HG03460 (cell line): ENCODE measurements around the gene GUCA1C.
A peak's percentile ranks its signal among the peaks of the same experiment; 100 is the strongest.

Experiments used
- ATAC-seq: cut with Tn5 transposase; IDR thresholded peaks from one replicate; pipeline ENCODE4 v1.9.1; 2021; ENCODE audit not compliant: unreplicated experiment

GUCA1C gene

DNA sequence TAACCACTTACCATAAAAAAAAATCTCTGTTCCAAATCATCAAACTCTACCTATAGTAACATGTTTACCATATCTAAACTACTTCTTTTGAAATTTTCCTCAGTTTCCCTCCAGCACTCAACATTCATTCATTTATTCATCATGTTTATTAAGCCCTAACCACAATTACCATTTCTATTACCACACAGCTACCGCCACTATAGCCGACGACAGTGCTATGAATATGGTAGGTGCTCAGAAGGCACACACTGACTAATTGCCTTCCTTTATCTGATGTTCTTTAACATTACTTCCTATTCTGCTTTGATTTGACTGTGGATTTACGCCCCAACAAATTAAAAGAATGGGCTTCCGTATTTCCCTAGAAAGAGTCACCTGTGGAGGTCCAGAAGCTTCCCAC, 43.9 kb downstream of the GUCA1C start:
- ATAC-seq = no peak

DNA sequence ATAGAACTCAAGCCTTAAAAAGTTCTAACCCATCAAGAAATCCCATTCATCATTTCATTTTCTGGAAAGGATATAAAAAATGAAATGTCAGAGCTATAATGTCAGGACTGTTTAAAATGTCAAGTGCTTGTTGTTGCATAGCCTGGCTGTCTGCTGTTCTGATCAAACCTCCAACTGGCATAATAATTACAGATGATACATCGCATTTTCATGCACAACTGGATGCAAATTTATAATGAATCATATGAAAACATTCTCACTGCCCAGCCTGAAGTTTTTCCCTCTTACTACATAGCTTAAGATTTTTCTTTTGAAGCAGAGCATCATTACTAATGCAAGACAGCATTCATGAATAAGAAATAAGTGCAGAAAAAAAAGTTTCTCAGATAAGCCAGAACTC, 46.5 kb downstream of the GUCA1C start:
- no peak for ATAC-seq

DNA sequence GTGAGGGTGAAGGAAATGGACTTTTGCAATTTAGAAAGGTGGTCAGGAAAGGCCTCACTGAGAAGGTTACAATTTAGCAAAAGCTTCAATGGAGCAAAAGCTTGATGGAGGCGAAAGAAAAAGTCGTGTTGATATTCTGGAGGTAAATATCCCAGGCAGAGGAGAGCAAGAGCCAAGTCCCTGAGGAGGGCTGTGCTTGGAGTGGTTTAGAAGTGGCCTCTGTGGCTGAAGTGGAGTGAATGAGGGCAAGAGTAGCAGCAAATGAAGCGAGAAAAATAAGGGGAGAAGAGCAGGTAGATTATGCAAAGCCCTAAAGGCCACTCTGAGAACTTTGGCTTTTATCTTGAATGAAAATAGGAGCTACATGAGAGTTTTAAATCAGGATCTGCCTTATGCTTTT, 54.1 kb downstream of the GUCA1C start:
- no peak for ATAC-seq

DNA sequence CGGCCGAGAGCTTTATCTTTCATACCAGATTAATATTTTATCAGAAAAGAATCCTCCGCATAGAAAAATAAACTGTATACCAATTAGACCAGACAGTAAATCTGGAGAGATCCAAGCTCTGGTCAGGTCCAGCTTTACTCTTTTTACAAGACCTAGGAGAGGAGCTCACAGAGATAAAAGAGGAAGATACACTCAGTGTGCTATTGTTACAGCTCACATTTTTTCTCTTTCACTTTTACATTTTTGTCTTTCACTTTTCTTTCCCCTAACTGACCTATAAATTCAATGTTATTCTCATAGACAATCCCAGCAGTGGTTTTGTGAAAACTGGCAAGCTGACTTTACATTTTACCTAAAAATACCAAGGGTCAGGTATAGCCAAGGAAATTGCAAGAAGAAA, 55.8 kb downstream of the GUCA1C start:
- no peak for ATAC-seq

- ATAC-seq = no peak
These were observed 58.7 kb downstream of the GUCA1C start for GRCh38 chr3:108894981-108895380.

DNA sequence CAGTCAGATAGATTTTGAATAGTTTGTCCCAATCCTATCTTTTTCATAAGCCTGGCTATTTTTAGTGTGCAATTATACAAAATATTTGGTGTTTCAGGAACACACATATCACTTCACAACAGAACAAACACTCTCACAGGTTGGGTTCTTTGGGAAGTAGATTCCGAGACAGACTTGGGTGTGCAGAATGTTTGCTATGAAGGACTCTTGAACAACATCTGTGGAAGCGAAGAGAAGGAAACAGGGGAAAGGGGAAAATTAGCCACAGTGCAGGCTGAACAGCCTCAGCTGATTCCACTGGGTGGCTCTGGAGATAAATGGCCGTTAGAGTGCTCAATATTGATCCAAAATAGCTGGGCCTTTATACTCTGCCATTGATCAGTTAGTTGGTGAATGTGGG, 61.8 kb downstream of the GUCA1C start:
- no peak for ATAC-seq

DNA sequence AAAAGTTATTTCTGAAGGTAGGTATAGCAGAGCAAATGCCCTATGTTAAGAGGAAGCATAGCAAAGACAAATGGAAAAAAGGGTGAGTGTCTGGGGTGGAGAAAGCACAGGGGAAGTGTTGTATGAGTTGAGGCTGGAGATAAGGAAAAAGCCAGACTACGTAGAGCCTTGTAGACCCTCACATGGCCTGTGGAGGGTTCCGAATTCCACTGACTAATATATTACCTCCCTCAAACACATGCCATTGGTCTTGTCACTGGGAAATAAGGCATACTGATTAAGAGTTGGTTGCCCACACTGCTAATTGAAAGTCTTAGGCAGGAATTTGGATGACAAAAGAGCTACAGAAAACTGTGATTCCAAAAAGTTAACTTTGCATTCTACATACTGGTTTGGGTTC, 65.9 kb downstream of the GUCA1C start:
- ATAC-seq = no peak

- ATAC-seq = no peak
These were observed 66.6 kb downstream of the GUCA1C start for GRCh38 chr3:108887121-108887520.

GRCh38 chr3:108883373-108883772, 70.3 kb downstream of the GUCA1C start:
- no peak for ATAC-seq

DNA sequence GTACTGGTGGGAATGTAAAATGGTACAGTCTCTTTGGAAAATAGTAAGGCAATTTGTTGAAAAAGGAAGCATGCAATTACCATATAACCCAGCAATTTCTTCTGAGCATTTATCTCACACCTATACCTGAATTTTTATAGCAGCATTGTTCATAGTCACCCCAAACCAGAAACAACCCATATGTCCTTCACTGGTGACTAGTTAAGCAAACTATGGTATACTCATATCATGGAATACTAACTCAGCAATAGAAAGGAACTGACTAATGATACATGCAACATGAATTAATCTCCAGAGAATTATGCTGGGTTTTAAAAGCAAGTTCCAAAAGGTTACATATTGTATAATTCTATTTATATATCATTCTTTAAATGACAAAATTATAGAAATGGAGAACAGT, 70.9 kb downstream of the GUCA1C start:
- ATAC-seq = no peak

DNA sequence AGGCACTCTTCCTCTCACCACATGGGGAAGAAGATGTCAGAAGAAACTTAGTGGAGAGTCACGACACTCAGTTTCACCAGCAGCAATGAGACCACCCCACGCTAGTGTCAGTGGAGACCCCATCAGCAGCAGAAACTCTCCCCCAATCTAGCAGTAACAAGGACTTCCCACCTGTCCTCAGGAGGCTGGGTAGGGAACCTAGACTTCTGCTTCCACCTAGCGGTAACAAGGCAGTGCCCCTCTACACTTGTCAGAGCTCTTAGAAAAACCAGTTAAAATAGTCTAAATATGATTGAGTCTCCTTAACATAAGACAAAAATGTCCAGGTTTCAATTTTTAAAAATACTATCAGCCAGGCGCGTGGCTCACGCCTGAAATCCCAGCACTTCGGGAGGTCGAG, 73.8 kb downstream of the GUCA1C start:
- ATAC-seq = no peak

GRCh38 chr3:108877901-108878300, 75.8 kb downstream of the GUCA1C start:
- no peak for ATAC-seq

DNA sequence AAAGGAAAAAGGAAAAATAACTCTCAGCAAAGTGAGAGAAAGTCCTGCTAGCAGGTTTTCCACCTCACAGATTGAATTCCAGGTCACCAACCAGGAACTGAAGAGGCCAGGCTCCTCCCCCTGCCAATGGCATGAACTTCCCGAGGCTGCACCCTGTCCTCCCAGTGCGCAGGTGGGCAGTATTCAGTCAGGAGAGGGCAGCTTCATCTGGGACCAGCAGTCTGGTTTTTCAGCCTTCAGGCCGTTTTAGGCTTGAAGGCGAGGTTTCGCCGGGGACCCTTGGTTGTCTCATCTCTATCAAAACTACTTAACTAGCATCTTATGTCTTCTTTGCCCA, 89.9 kb downstream of the GUCA1C start:
- ATAC-seq = no peak

GRCh38 chr3:108862865-108863798, 90.5 kb downstream of the GUCA1C start:
- peak; percentile 58 for ATAC-seq

DNA sequence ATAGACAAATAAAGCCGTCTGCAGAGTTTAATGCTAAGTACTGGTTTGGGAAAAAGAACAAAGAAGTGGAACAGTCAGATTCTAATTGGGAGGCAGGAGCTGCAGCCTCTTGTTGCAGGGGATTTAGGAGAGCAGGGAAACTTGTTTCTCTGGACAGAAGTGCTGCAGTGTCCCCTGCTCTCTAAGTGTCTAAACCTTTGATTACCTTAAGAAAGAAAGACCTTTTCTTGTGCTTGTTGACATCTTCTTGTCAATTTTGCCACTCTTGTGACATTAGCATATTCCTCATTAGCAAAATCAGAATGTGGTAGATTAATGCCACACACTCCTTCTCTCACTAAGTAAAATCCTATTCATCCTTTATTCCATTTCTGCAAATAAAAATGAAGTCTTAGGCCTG, 92.3 kb downstream of the GUCA1C start:
- ATAC-seq = no peak
